ENCODE measurements around the gene ACAA2.
A peak's percentile ranks its signal among the peaks of the same experiment; 100 is the strongest.
"Not testable (repeated sequence)": the region's sequence is repeated elsewhere in the genome, so short reads cannot be mapped to it uniquely, and the experiment has no call there.

Gene ACAA2

GRCh38 chr18:49812286-49813068, 856 bp downstream of the ACAA2 start:
- DNase-seq (ENCODE audit: low read depth, low spot score), result peak; percentile 69

DNA sequence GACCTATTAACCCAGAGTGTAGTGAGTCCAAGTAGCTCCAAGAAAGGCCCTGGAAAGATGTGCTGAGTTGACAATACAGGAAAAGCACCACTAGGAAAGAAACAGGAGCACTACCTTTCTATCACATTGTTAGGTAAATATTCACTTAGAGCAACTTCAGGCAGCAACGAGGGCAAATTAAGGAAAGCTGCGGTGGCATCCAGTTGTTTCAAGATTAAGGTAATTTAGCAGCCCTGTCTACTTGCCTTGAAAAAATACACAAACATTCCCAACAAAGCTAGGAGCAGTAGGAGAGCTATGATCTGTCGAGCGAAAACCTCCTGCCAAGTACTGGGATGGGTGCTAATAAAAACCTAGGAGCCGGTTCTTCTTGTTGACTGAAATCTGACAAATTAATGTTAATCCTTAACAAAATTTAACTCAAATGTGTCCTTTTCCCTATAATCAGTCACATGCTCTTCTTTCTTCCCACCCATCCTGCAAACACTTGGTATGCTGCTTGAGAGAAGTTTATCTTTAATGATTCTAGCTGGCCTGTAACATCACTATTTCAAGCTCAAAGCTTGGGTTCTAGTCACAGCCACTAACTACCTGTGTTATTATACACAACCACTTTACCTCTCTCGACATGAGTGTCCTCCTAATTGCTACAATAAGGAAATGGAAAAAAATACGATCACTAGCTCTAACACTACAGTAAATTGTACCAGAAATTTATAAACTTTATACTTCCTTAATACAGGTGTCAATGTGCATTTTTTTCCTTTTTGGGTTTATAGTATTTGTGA, 2.0 kb downstream of the ACAA2 start:
- DNase-seq (ENCODE audit: low read depth, low spot score), result peak; percentile 17

DNA sequence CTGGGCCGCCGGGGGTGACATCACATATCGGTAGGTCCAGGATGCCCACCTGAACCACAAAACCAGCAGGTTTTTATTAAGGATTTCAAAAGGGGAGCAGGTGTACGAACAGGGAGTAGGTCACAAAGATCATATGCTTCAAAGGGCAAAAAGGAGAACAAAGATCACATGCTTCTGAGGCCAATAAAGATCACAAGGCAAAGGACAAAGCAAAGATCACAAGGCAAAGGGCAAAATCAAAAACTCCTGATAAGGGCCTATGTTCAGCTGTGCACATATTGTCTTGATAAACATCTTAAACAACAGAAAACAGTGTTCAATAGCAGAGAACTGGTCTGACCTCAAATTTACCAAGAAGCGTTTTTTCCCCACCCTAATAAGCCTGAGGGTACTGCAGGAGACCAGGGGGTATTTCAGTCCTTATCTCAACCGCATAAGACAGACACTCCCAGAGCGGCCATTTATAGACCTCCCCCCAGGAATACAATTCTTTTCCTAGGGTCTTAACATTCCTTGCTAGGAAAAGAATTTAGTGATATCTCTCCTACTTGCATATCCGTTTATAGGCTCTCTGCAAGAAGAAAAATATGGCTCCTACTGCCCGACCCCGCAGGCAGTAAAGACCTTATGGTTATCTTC, 4.7 kb downstream of the ACAA2 start:
- DNase-seq (ENCODE audit: low read depth, low spot score), result not testable (repeated sequence)

GRCh38 chr18:49804096-49804495, 9.2 kb downstream of the ACAA2 start:
- DNase-seq (ENCODE audit: low read depth, low spot score), result no peak

DNA sequence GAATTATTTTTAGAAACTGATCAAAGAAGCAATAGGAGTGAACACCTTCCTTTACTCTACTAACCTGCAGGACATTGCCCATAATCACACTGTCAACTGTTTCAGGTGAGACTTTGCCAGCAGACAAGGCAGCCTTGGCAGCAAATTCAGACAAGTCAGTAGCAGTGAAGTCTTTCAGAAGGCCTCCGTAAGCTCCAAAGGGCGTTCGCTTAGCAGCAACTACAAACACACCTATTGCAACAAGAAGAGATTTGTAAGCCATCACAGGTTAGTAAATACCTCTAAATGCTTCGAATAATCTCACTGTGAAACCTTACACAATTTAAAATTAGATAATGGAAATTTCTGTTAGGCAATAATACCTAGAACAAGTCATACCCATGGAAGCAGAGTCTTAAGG, 10.7 kb downstream of the ACAA2 start:
- DNase-seq (ENCODE audit: low read depth, low spot score), result no peak

GRCh38 chr18:49800491-49800890, 12.8 kb downstream of the ACAA2 start:
- not testable (repeated sequence) for DNase-seq (ENCODE audit: low read depth, low spot score)

DNA sequence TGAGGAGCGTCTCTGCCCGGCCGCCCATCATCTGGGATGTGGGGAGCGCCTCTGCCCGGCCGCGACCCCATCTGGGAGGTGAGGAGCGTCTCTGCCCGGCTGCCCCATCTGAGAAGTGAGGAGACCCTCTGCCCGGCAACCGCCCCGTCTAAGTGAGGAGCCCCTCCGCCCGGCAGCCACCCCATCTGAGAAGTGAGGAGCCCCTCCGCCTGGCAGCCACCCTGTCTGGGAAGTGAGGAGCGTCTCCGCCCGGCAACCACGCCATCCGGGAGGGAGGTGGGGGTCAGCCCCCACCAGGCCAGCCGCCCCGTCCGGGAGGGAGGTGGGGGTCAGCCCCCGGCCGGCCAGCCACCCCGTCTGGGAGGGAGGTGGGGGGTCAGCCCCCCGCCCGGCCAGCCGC, 13.5 kb downstream of the ACAA2 start:
- DNase-seq (ENCODE audit: low read depth, low spot score), result not testable (repeated sequence)

GRCh38 chr18:49798001-49798400, 15.3 kb downstream of the ACAA2 start:
- no peak for DNase-seq (ENCODE audit: low read depth, low spot score)

GRCh38 chr18:49795612-49796552, 17.5 kb downstream of the ACAA2 start:
- peak; percentile 29 for DNase-seq (ENCODE audit: low read depth, low spot score)

- DNase-seq (ENCODE audit: low read depth, low spot score), result no peak
Measured at GRCh38 chr18:49794743-49795142, 18.6 kb downstream of the ACAA2 start.

DNA sequence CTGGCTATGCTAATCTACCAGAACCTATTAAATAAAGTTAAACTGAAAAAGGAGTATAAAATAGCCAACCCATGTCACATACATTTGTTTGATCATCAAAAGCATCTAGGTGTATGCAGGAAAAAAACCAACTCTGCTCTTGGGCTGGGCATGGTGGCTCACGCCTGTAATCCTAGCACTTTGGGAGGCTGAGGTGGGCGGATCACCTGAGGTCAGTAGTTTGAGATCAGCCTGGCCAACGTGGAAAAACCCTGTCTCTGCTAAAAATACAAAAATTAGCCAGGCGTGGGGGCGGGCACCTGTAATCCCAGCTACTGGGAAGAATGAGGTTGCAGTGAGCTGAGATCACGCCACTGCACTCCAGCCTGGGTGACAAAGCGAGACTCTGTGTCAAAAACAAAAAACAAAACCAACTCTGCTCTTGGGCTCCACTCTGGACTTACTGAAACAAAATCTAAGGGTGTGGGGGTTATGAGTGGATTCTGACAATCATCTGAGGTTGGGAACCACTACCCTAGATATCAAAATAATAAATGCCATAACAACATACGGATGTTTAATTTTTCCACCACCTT, 23.7 kb downstream of the ACAA2 start:
- DNase-seq (ENCODE audit: low read depth, low spot score), result not testable (repeated sequence)

DNA sequence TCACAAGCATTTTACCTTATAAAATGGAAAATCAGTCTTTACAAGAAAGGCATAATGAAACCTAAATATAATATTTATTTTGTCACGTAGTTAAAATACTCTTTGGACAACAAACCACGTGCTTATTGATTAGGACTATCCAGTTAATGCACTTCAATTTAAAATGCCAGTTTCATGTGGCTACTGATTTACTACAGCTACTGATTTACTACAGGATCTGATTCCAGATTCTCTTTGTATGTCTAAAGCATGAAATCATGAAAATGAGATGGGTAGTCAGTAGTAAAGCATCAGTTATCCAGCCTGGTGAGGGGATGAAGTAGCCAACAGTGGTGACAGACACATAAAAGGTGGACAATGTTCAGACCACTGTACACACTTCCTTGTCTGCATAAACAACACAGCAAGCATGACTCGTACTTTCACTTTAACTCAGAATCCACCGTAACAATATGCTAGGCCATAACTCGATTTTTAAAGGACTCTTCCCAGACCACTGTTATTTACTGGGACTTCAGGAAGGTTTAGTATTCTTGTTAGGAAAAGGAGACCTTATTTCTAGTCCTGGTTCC, 24.9 kb downstream of the ACAA2 start:
- peak; percentile 30 for DNase-seq (ENCODE audit: low read depth, low spot score)

GRCh38 chr18:49786019-49786720, 27.2 kb downstream of the ACAA2 start:
- no peak for DNase-seq (ENCODE audit: low read depth, low spot score)

DNA sequence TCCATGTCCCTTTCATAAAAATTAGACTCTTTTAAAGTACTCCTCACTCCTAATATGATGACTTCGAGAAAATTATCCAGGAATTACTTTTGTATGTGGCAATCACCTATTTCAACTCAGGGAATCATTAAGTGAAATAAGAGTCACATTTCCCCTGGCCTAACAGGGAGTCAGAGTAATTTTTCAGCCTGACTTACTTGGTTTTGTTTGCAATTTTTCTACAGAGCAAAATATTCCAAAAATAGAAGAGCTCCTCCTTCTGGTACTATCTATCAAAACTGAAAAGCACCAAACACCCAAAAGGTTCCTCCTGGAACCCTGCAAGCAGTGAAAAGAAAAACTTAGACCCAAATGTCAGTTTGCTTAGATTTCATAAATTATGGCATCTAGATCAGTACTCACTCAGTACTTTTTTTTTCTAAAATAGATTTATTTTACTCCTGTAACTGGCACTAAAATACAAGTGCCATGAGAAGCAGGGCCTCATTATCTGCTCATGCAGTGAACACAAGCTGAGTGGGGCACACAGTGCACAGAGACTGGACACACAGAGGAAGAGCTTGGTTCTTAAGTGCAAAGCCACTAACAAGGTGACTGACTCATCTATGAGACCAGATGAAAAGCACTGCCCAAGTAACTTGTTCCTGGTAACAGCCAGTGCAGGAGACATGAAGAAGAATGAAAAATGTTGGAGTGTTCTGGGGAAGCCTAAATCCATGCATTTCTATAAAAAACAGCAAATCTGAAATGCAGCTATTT, 28.7 kb downstream of the ACAA2 start:
- DNase-seq (ENCODE audit: low read depth, low spot score), result peak; percentile 19

- not testable (repeated sequence) for DNase-seq (ENCODE audit: low read depth, low spot score)
Measured at GRCh38 chr18:49783631-49784030, 29.7 kb downstream of the ACAA2 start.

- peak; percentile 69 for DNase-seq (ENCODE audit: low read depth, low spot score)
Measured at GRCh38 chr18:49778826-49779465, 34.4 kb downstream of the ACAA2 start.

DNA sequence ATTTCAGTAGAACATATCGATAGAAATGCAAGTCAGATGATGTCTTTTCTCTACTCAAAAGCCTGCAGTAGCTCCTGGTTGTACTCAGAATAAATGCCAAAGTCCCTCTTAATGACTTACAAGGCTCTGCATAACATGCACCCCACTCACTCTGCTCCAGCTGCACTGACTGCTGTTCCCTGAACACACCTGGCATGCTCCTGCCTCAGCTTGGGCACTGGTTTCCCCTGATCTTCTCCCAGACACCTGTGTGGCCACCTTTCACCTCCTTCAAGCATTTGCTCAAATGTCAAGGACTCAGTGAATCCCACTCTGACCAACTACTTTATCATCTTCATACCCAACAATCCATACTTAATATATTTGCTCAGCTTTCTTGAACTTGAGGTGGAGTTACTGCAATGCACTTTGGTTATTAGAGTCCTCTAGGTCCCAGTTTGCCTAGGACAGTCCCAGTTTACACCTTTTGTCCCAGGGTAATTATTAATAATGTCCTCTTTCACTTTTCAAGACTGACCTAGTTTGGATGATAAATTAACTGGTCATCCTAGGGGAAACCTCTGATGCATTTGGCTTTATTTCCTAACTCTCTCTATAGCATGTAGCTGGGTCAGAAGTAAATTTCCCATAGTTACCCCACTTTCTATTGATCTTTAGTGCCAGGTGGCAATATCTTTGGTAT, 44.1 kb downstream of the ACAA2 start:
- DNase-seq (ENCODE audit: low read depth, low spot score), result no peak

GRCh38 chr18:49768051-49768391, 45.3 kb downstream of the ACAA2 start:
- DNase-seq (ENCODE audit: low read depth, low spot score), result peak; percentile 90
